Ramos (cell line): Measurements from ENCODE around the gene TYMS.
"Not testable (repeated sequence)": the region's sequence is repeated elsewhere in the genome, so short reads cannot be mapped to it uniquely, and the experiment has no call there.

Source experiments
- in situ Hi-C: fragments of 300-500 bp; cut with MboI; formaldehyde crosslinking; loops from one replicate; pipeline ENCODE4 v1.14.3; 2022; ENCODE audit warnings: low sequenced_read_pairs; ENCODE audit not compliant: unreplicated experiment

Gene TYMS

DNA sequence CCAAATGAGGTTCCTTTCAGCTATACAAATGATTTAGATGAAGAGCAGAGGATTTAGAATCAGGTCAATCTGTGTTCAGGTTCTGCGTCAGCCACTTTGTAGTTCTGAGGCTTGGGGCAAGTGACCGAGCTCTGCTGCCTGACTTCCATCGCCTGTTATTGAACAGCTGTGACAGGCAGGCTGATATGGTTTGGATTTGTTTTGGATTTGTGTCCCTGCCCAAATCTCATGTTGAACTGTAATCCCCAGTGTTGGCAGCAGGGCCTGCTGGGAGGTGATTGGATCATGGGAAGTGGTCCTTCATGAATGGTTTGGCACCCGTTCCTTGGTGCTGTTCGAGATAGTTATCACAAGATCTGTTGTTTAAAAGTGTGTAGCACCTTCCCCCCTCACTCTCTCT lies 18.6 kb downstream of the TYMS start:
- in situ Hi-C loops = no loop called here

- in situ Hi-C loops = no loop called here
Observed at GRCh38 chr18:676736-677135, 19.3 kb downstream of the TYMS start.

GRCh38 chr18:677145-677544 lies 19.7 kb downstream of the TYMS start:
- in situ Hi-C loops = no loop called here

GRCh38 chr18:677951-678381 lies 20.5 kb downstream of the TYMS start:
- in situ Hi-C loops = no loop called here

GRCh38 chr18:678482-679182 lies 21.2 kb downstream of the TYMS start:
- in situ Hi-C loops = no loop called here

DNA sequence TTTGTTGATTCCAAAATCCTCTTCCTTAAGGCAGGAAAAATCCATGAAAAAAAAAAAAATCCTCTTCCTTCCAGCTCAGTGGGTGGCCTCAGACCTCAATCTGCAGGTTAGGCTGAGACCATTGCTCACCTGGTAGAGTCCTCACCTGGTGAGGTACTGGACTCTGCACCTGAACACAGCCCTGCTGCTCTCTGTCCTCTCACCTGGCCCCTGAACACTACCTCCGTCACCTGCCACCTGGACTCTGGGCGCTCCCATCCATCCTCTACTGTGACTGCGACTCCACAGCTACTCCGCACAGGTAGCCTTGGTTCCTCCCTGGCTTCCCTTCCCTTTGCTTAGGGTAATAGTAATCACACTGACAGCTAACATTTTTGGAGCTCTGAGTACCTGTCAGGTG lies 22.1 kb downstream of the TYMS start:
- in situ Hi-C loops = no loop called here

- in situ Hi-C loops = no loop called here
Observed at GRCh38 chr18:680392-680791, 22.9 kb downstream of the TYMS start.

DNA sequence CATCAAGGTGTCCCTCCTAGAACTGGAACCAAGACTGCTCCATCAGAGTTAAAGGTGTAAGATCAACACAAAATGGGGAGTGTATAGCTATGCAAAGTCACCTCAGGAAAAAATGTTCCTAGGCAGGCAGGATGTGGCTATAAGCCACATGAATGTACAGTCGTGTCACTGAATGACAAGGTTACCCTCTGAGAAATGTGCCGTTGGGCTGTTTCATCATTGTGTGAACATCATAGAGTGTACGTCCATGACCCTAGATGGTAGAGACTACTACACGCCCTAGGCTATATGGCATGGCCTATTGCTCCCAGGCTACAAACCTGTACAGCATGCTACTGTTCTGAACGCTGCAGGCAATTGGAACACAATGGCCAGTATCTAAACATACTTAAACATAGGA lies 24.5 kb downstream of the TYMS start:
- in situ Hi-C loops = no loop called here

- in situ Hi-C loops = not testable (repeated sequence)
Observed at GRCh38 chr18:682416-682815, 25.0 kb downstream of the TYMS start.

DNA sequence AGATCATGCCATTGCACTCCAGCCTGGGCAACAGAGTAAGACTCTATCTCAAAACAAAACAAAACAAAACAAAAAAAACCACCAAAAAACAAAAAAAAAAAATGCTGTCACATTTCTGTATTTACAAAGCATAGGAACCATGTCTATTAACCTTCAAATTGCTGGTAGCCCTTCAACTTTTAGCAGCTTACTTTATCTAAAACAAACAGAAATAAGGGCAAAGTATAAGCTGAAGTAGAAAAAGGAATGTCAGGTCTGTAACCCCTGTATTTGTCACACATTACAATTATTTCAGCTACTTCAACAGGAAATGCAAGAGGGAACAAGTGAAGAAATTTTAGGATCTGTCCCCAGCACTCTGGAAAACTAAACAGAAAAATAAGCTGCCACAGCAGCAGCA lies 25.4 kb downstream of the TYMS start:
- in situ Hi-C loops = no loop called here

DNA sequence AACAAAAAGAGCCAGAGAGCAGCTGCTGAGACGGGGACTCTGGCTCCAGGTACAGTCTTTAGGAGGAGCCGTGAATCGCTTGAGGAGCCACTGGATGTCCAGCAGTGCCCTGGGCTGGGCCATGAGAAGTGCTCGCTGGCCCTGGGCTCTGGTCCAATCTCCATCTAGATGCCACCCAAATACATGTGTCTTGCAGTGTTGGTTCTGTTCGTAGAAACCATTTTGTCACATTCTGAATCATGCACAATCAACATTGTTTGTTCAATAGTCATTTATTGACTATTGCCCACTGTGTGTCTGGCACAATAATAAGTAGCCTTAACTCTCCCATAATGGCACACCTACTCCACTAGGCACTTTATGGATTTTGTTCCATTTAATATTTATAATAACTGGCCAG lies 26.1 kb downstream of the TYMS start:
- in situ Hi-C loops = no loop called here

DNA sequence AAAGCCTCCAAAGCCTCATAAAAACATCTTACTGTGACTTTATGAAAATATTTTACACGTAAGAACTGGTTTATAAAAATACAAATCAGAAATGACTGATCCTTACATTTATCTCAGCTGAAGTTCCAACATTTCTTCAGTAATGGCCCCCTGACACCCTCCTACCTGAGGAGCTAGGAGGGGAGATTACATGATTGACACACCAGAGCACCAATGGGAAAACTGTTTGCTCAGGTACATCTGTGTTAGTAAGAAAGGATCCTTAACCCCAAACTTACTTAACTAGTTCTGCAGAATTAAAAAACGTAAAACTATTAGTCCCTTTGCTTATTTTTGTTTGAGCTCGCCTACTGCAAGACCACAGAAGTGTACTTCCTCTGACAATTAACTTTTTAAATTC lies 28.0 kb downstream of the TYMS start:
- in situ Hi-C loops = no loop called here

DNA sequence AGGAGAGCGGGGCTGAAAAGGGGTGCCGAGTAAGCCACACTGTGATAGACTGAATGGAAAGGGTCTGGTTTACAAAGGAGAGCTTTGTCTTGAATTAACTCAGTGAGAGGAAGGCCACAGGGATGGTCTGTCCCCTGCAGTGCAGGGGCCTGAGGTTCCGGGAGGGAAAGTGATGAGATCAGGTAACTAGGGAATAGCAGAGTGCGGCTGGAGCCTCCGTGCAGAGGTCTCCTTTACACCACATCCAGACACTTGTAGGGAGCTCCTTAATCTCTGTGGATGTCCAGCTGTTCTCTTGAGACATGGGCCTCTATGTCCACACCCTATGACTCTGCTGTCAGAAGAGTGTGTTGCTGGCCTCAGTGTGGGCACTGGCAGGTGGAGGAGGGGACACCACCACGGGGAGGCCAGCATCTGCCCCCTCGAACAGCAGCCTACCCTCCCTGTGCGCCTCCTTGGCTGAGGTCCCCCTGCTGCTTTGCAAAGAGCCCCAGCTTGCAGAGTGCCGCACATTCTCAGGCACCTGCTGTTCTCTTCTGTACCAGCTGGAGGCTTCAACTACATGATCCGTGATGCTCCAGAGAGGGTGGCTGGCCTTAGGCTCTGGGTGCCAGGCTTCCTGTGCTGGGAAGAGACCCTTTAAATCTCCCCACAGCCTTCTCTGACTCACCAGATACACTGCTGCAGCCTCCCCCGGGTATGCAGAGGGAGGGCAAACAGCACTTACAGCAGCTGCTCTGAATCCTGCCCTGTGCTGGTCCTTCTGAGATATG lies 29.1 kb downstream of the TYMS start:
- in situ Hi-C loops = no loop called here

DNA sequence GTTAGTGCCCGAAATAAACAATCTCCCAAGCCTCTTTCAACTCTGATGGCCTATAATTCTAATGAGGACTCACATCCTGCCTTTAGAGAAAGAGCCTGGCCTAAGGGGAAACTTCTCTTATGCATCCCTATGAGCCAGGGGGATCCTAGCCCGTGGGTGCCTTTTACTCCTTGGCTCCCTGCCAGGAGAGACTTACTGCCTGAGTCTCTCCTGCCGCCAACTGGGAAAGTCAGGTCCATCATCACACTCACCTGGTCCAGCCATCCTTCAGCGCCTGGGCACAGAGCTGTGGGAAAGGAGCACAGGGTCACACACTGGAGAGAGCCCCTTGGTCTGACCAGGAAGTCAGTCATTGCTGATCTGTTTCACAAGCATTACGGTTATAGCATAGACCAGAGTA lies 30.9 kb downstream of the TYMS start:
- in situ Hi-C loops = no loop called here

DNA sequence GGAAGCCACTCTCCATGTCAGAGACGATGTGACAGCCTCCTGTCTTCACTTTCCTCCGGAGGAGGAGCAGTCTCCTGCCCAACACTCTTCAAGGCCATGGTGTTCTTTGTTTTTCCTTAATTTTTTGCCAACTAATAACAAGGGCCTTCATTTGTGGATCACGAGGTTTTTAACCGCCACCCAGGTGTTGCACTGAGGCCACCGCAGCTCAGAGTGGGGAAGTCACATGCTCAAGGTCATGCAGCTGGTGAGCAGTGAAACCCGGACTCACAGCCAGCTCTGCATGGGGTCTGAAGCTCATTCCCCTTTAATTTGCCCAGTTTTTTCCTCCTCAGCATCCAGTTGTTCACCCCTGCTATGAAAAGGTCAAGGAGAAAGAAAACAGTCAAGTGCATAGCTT lies 35.4 kb downstream of the TYMS start:
- in situ Hi-C loops = no loop called here

GRCh38 chr18:693466-694187 lies 36.2 kb downstream of the TYMS start:
- in situ Hi-C loops = no loop called here

DNA sequence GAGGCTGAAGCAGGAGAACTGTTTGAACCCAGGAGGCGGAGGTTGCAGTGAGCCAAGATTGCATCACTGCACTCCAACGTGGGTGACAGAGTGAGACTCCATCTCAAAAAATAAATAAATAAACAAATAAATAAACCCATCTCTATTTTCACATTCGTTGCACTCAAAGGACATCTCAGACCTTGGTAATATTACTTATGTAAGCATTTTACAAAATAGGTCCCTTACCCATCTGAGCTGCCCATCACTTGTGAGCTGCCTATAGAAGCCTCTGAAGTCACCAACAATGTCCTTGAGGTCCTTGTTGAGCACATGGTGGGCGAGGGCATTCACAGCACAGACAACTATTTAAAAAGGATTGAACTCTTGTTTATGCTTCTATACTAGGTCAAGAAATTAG lies 39.6 kb downstream of the TYMS start:
- in situ Hi-C loops = no loop called here

- in situ Hi-C loops = no loop called here
Observed at GRCh38 chr18:697800-698199, 40.3 kb downstream of the TYMS start.

- in situ Hi-C loops = no loop called here
Observed at GRCh38 chr18:703213-703967, 45.9 kb downstream of the TYMS start.

- in situ Hi-C loops = no loop called here
Observed at GRCh38 chr18:706405-706804, 49.0 kb downstream of the TYMS start.

DNA sequence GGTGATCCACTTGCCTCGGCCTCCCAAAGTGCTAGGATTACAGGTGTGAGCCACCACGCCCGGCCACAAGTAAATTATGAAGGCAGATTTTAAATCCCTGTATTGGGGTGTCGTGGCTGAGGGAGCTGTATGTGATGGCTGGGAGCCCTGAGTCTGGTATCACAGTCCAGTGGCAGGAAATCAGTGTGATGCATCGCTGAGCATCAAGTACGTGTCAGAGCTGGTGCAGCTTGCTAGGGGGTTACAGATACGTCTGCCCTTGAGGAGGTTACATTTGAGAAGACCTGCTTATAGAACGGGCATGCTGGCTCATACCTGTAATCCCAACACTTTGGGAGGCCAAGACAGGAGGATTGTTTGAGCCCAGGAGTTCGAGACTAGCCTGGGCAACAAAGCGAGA lies 50.6 kb downstream of the TYMS start:
- in situ Hi-C loops = no loop called here
